Activated effector memory CD4-positive, alpha-beta T cell treated with Interleukin-2 at 50 U/mL for 16 hours (primary cell): ENCODE measurements around the gene SCAMP5.

Experiments used
- DNase-seq: peaks from one replicate; pipeline ENCODE4 v3.0.0-alpha.2; 2020

SCAMP5 gene

GRCh38 chr15:74995182-74995778, at the start of gene SCAMP5:
Gene SCAMP5 (plus strand): TSS chr15:74995563. CDS start chr15:75011840, 16,277 bp downstream.
- peak; percentile 85 for DNase-seq

DNA sequence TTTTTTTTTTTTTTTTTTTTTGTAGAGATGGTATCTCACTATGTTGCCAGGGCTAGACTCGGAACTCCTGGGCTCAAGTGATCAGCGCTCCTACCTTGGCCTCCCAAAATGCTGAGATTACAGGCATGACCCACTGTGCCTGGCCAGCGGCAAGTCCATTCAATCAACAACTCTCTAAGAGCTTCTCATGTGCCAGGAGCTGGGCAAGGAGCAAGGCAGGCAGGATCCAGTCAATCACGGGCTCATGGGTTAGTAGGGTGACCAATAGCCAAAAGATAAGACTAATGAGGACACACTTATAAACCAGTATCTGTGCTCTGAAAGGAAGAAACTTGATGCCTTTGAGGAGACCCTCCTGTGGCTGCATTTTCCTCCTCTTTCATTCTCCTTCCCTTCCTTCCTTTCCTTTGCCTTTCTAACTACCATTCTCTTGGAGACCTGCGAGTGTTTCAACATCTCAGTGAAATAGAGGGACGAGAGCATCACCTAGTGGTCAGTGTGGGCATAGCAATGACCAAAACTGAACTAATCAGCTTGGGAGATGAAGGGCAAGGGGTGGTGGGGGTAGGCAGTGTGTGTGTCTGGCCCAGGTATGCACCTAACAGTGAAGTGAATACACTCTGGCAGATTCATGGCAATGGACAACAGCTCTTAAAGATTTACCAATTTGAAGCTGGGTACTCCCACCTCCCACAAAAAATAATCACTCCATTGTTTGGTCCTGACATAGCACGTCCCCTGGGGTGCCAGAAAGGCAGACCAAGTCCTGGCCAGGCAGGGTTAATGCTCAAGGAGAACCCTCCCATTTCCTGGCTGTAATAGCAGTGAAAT, 45.1 kb upstream of the SCAMP5 start:
- peak; percentile 65 for DNase-seq

GRCh38 chr15:74951006-74951405, 44.4 kb upstream of the SCAMP5 start:
- no peak for DNase-seq

GRCh38 chr15:74954515-74954914, 40.8 kb upstream of the SCAMP5 start:
- DNase-seq, result no peak

GRCh38 chr15:74955017-74955416, 40.3 kb upstream of the SCAMP5 start:
- no peak for DNase-seq

DNA sequence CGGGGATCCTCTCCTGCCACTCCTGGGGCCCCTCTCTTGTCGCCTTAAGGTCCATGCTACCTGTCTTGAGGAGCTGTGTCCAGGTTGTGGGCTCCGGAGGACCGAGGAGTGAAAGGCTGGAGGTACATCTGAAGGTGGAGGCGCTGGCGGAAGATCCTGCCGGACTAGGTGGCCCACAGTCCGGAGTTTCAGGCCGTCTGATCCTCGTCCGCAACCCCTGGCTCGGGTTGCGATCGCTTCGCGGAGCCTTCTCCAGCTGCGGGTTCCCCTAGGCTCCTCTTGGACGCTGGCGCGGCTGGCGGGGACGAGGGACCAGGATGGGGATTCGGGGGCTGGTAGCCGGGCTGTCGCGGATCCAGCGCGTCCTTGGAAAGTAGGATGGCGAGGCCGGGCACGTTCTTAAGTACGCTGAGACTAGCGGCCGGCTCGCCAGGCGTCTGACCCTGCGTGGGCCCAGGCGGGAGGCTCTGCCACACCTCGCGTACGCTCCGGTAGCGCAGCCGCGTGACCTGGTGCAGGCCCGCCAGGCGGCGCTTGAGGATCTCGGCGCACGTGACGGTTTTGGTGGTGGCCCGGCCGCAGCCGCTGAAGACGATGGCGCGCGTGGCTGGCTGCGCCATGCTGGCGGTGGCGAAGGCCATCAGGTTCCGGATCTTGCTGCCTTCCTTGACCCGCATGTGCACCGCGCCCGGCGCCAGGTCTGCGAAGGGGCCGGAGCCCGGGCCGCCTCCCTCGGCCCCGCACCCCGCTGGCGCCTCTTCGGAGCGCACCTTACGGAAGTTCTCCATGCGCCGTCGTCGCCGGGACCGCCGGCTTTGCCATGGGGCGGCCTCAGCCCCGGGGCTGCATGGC, 39.3 kb upstream of the SCAMP5 start:
- DNase-seq, result peak; percentile 43

GRCh38 chr15:74956648-74957475, 38.5 kb upstream of the SCAMP5 start, which contains the start of gene RPP25:
Gene RPP25 (minus strand): TSS chr15:74956772. CDS start chr15:74956583, 189 bp downstream.
- DNase-seq, result peak; percentile 59

GRCh38 chr15:74957476-74958035, 37.8 kb upstream of the SCAMP5 start:
- no peak for DNase-seq

DNA sequence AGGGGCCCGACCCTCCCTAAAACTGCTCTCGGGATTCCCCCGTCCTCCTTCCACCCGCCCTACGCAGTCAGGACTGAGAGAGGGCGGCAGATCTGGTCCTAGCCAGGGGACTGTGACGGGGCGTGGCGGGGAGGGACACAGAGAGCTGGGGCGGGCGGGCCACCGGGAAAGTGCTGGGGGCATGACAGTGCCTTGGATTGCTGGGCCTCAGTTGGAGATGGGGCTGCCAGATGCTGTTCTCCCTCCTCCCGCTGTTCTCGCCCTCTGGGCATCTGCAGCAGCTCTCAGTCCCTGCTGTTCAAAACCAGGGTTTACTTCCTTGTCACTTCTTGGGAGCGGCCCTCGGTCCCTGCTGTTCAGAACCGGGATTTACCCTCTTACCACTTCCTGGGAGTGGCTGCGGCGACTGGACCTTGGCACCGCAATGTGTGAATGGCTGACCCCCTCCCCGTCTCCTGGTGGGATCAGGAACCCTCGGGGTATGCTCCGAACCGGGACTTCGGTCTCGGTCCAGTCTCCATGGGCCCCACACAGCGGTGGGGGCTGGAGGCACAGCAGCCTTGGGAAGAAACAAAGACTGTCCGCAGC, 36.9 kb upstream of the SCAMP5 start:
- DNase-seq, result no peak

GRCh38 chr15:74958908-74959585, 36.3 kb upstream of the SCAMP5 start:
- no peak for DNase-seq

DNA sequence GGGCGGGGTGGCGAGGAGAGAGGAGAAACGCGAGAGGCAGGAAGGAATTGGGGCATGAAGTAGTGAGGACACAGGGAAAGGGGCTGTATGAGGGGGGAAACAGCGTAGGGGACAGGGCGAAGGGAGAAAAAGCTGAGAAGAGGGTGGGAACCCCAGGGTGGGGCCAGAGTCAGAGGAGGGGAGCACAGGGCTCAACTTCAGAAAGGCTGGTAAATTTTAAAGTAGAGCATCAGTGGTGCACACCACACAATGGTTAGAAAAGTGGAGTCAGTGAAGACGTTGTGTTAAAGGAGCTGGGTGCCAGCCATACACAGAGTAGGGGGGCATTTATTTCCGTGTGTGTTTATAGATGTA, 35.8 kb upstream of the SCAMP5 start:
- DNase-seq, result no peak

- no peak for DNase-seq
Measured at GRCh38 chr15:74960286-74960685, 35.1 kb upstream of the SCAMP5 start.

DNA sequence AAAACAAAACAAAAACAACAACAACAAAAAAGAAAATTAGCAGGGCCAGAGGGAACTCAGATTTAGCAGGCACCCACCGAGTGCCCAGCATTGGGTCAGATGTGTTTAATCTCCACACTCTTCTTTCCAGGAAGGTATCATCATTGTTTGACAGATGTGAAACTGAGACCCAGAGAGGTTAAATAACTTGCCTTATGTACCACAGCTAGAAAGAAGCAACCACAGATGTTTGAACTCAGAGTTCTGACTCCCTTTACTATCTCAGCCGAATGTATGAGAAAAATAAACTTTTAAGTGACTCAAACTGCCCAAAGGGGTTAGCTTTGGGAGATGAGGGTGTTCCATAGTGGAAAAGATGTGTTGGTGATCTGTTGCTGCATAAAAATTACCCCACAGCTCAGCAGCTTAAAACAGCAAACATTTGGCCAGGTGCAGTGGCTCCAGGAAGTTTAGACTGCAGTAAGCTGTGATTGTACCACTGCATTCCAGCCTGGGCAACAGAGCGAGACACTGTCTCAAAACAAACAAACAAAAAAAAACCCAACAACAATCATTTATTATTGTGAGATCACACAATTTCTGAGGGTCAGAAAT, 34.3 kb upstream of the SCAMP5 start:
- DNase-seq, result no peak

DNA sequence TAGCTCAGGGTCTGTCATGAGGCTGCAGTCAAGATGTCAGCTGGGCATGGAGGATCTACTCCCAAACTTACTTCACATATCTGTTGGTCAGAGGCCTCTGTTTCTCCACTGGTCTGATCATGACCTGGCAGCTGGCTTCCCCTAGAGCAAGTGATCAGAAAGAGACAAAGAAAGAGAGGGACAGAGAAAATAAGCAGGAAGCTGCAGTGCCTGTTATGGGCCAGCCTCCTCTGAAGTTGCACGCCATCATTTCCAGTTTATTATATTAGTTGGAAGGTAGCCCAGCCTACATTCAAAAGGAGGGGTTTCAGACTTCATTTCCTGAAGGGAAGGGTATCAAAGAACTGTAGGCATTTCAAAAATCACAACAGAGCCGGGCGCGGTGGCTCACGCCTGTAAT, 33.7 kb upstream of the SCAMP5 start:
- no peak for DNase-seq

DNA sequence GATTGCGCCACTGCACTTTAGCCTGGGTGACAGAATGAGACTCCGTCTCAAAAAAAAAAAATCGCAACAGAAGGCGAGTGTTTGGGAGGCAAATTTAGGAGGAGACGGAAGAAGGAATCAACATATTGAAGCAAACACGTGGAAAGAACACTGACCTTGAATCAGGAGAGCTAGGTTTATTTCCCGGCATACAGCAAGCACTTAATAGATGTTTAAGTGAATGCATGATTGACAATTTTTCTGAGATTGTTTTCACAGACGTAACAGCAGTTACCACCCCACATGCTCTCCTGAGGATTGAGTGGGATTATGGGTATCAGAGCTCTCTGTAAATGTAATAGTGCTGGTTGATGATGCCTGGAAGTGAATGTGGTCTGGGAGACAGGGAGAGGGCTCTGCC, 33.1 kb upstream of the SCAMP5 start:
- DNase-seq, result no peak

GRCh38 chr15:74962671-74963070, 32.7 kb upstream of the SCAMP5 start:
- DNase-seq, result no peak

DNA sequence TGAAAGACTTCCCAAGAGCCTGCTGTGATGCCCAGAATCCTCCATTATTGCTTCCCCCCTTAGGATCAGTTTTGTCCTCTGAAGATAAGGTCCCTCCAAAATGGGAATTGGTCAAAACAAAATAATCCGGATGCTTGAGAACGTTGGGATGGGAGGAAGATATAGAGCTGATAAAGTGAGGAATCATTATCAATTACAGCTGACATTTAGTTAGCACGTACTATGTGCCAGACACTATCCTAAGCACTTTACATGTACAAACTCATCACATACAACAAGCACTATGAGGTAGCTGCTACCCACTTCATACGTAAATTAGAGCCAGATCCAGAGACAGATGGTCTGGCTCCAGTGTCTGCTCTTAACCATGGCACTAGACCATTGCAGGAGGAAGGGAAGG, 32.1 kb upstream of the SCAMP5 start:
- no peak for DNase-seq

- DNase-seq, result no peak
Measured at GRCh38 chr15:74964794-74965193, 30.6 kb upstream of the SCAMP5 start.

GRCh38 chr15:74967670-74968069, 27.7 kb upstream of the SCAMP5 start:
- DNase-seq, result no peak

DNA sequence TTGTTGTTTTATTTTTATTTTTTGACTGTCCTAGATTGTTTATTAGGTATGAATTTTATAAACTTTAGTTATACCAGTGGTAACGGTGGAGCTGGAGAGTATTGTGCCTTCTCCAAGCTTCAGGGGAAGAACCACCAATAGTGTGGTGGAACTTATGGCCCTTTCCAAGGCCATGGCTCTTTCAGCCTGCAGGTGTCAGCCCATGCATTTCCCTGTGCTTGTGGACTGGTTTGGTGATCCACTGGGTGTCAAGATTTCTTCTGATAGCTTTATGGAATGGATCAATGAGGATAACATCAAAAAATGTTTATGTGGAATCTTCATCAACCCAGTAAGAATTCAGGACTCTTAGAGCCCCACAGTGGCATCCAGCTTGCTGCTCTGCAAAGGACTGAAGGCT, 19.2 kb upstream of the SCAMP5 start:
- no peak for DNase-seq

DNA sequence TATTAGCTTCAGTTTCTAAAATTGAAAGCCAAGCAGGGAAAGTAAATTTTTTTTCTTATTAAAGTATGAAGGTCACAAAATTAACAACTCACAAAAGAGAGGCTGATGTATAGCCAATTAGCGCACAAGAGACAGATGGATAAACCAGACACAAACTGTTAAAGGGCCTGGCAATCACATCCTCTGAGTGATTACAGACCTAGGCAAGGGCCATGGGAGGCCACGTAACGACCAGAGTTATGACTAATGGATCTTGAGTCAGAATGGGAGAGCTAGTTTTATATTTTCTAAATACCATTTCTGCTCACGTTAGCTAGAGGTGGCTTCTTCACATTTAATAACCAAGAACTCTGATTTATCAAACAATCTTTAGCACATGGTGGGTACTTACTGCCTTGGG, 17.8 kb upstream of the SCAMP5 start:
- DNase-seq, result no peak
